ENCODE measurements around the gene PHACTR3. TPM values are rescaled to one million over a fixed set of nuclear protein-coding genes. Genes with fewer than 3 reads are reported as not detected.

The PHACTR3 gene
- total and polyA plus RNA-seq, 2 of the 8 experiments (the other 6 are each of a cell fraction or from before 2014, with no cell fraction given): 0.05 to 0.13 TPM

- CTCF ChIA-PET (ENCODE audit: partially characterized antibody): no interaction called here
- TF ChIP-seq EGR1 (IDR thresholded peaks at IDR 0.05; ENCODE audit: borderline replicate concordance, low read depth, low read length) (no peak), BRCA1 (IDR thresholded peaks at IDR 0.05; ENCODE audit: low read depth, low read length) (no peak), JUN (IDR thresholded peaks at IDR 0.05; ENCODE audit: low read depth, low read length) (no peak), EP300 (IDR thresholded peaks at IDR 0.05; ENCODE audit: borderline replicate concordance in 1 of 2, low read depth in 2 of 2, low read length in 2 of 2) (no peak), FOSL1 (IDR thresholded peaks at IDR 0.05; ENCODE audit: insufficient read depth, low read depth, low read length) (no peak), BCL11A (IDR thresholded peaks at IDR 0.05; ENCODE audit: low read depth in 2 of 2, low read length in 2 of 2) (no peak), SUZ12 (IDR thresholded peaks at IDR 0.05; ENCODE audit: low read length) (no peak), NANOG (IDR thresholded peaks at IDR 0.05; ENCODE audit: insufficient read depth, low read depth, low read length, poor library complexity, severe bottlenecking) (no peak), GTF2F1 (IDR thresholded peaks at IDR 0.05; ENCODE audit: borderline replicate concordance, low read depth, low read length) (no peak), SIX5 (IDR thresholded peaks at IDR 0.05; ENCODE audit: low read depth, low read length) (no peak)
- TF ChIP-seq, protein P1, sequence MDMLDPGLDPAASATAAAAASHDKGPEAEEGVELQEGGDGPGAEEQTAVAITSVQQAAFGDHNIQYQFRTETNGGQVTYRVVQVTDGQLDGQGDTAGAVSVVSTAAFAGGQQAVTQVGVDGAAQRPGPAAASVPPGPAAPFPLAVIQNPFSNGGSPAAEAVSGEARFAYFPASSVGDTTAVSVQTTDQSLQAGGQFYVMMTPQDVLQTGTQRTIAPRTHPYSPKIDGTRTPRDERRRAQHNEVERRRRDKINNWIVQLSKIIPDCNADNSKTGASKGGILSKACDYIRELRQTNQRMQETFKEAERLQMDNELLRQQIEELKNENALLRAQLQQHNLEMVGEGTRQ (IDR thresholded peaks at IDR 0.05; ENCODE audit: low read length): no peak
- TF ChIP-seq, protein P2, sequence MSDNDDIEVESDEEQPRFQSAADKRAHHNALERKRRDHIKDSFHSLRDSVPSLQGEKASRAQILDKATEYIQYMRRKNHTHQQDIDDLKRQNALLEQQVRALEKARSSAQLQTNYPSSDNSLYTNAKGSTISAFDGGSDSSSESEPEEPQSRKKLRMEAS (IDR thresholded peaks at IDR 0.05): no peak
Measured at GRCh38 chr20:59742351-59743095, 138.2 kb downstream of the PHACTR3 start.

More at GRCh38 chr20:59742351-59743095, 138.2 kb downstream of the PHACTR3 start:
- POLR2A ChIA-PET (ENCODE audit: partially characterized antibody): no interaction called here
- FAIRE-seq (no peak), DNase-seq (ENCODE audit: low read depth in 1 of 2, low spot score in 2 of 2) (no peak)
- H3K14ac ChIP-seq (ENCODE audit: insufficient read length): no peak overlapping the region
- H2BK5ac ChIP-seq (ENCODE audit: low read depth, low read length): no peak overlapping the region
- no peaks in the 10 kb centered on the region for H3K27me3 ChIP-seq (replicated peaks in 1 of 4; ENCODE audit: control insufficient read depth in 3 of 4, extremely low read depth in 1 of 4, insufficient read depth in 3 of 4, low read length in 3 of 4)
- no peak overlapping the region for H3K23ac ChIP-seq (ENCODE audit: insufficient read length)
- H3K9me3 ChIP-seq (ENCODE audit: insufficient read depth in 2 of 2, low read depth in 1 of 2, low read length in 1 of 2): peaks cover 87 to 98% of the 10 kb centered on the region in 2 experiments
- H2BK15ac ChIP-seq (ENCODE audit: low read length): no peak overlapping the region
- no peak overlapping the region for H3K4me3 ChIP-seq (ENCODE audit: extremely low read depth in 1 of 4, insufficient read depth in 2 of 4, low read depth in 3 of 4, low read length in 4 of 4)
- no peak overlapping the region for H3K18ac ChIP-seq (ENCODE audit: extremely low read depth, low read length)
- H3K36me3 ChIP-seq (ENCODE audit: control insufficient read depth in 2 of 4, insufficient read depth in 4 of 4, low read length in 3 of 4): no peaks in the 10 kb centered on the region
- no peak overlapping the region for H3K4ac ChIP-seq (replicated peaks; ENCODE audit: insufficient read length, low read depth, low read length)
- no peak overlapping the region for H4K8ac ChIP-seq (ENCODE audit: extremely low read depth, insufficient read depth, low read length)
- no peaks in the 10 kb centered on the region for H3K79me2 ChIP-seq (ENCODE audit: control insufficient read depth in 1 of 2, insufficient read depth in 2 of 2, low read length in 2 of 2)
- H2AK5ac ChIP-seq (ENCODE audit: low read depth, low read length): no peak overlapping the region
- H3K23me2 ChIP-seq (ENCODE audit: low read depth, low read length): no peaks in the 10 kb centered on the region
- no peak overlapping the region for H3K4me2 ChIP-seq (ENCODE audit: insufficient read depth in 1 of 2, low read depth in 2 of 2, low read length in 2 of 2)
- H2BK20ac ChIP-seq (ENCODE audit: low read length): no peak overlapping the region
- H2BK12ac ChIP-seq (ENCODE audit: low read depth, low read length): no peak overlapping the region
- no peak overlapping the region for H3K27ac ChIP-seq (ENCODE audit: low read depth, low read length)
- no peaks in the 10 kb centered on the region for H4K20me1 ChIP-seq (replicated peaks in 1 of 2; ENCODE audit: control insufficient read depth in 1 of 2, insufficient read depth in 2 of 2, low read length in 2 of 2)
- no peaks in the 10 kb centered on the region for H3K4me1 ChIP-seq (replicated peaks in 1 of 4; ENCODE audit: control insufficient read depth in 3 of 4, insufficient read depth in 4 of 4, low read length in 3 of 4)
- H2AFZ ChIP-seq (ENCODE audit: low read length): no peak overlapping the region
- no peak overlapping the region for H3K9ac ChIP-seq (replicated peaks in 1 of 4; ENCODE audit: extremely low read depth in 1 of 4, low read depth in 3 of 4, low read length in 3 of 4)
- H3K79me1 ChIP-seq (ENCODE audit: low read depth, low read length): no peaks in the 10 kb centered on the region
- H4K91ac ChIP-seq (replicated peaks; ENCODE audit: insufficient read length, low read length): no peak overlapping the region
- no peak overlapping the region for H2BK120ac ChIP-seq (replicated peaks; ENCODE audit: low read depth, low read length)
- WGBS, 2 experiments (ENCODE audit: extremely low coverage in 1 of 2, insufficient coverage in 1 of 2, insufficient read length in 1 of 2, insufficient replicate concordance in 2 of 2, low coverage in 1 of 2, low lambda C conversion rate in 2 of 2, missing lambda C conversion rate in 1 of 2): 88% methylated on average over 24 of the region's 24 CpGs; no CpG with 5 or more reads in 1 of the 2 experiments
- no peak overlapping the region for H4K5ac ChIP-seq (ENCODE audit: insufficient read length, low read depth, low read length)
- H3K56ac ChIP-seq (replicated peaks; ENCODE audit: insufficient read length, low read depth, low read length): no peak overlapping the region
